ENCODE measurements around the gene SLC4A2. TPM values are rescaled to one million over a fixed set of nuclear protein-coding genes. Genes with fewer than 3 reads are reported as not detected.

Gene SLC4A2
- total RNA-seq = 10 to 100 TPM; 60.4 to 87.3 (median 66.1) TPM
- 24.6 TPM for total RNA-seq (2013)

DNA sequence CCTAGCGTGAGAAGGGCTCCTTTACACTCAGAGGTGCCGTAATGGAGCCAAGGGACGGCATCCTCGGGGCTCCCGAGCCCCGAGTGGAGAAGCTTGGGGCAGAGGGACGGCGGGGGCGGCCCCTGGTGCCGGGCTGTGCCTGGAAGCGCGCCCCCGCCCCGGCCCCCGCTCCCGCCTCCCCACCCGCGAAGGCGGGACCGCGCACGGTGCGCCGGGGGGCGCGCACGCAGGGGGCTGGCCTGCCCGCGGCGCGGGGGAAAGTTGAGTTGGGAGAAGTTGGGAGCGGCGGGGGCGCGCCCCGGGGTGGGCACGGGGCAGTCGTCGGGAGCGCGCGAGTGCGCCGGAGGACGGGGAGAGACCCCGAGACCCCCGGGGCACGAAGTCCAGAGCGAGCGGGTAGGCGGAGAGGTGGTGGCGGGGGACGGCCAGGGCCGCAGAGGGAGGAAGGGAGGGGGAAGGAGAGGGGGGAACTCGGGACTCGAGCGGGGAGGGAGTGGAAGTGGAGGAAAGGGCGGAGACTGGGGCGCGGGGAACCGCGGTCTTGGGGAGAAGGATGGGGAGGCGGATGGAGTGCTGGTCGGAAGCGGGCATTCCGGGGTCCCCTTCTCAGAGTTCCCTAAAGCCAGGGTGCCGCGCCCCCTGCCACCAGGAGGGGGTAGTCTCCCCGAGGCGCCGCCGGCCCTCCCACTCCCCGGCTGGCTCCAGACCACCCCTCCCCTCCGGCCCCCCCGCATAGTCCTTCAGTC, at the start of gene SLC4A2:
Gene SLC4A2 (plus strand): TSS at position 223 of the 746 bp plus-strand sequence. CDS start 2,399 bp downstream, outside the sequence.
- H3K36me3 Mint-ChIP-seq = no peaks in the 10 kb centered on the region
- peak within 1 kb of the TSS; percentile 91 to 93 for H3K27ac Mint-ChIP-seq
- peaks cover 16 to 45% of the 10 kb centered on the region in 2 donors for H3K4me1 Mint-ChIP-seq
- WGBS (ENCODE audit: insufficient coverage) = under 1% methylated on average over 75 of the region's 75 CpGs
- Histone ChIP-seq H3K36me3 (ENCODE audit: control insufficient read depth, insufficient read depth, low read length) (peaks cover 2% of the 10 kb centered on the region), H3K27me3 (ENCODE audit: control insufficient read depth, insufficient read depth, low read length) (no peaks in the 10 kb centered on the region), H3K27ac (ENCODE audit: low read length) (peak within 1 kb of the TSS; percentile 90), H3K9me3 (ENCODE audit: control insufficient read depth, insufficient read depth, low read length) (no peaks in the 10 kb centered on the region), H3K4me1 (ENCODE audit: control insufficient read depth, insufficient read depth, low read length) (peaks cover 37% of the 10 kb centered on the region), H3K4me3 (ENCODE audit: low read length) (peak within 1 kb of the TSS; percentile 68)
- DNase-seq (peak; percentile 76 to 85), ATAC-seq (peak; percentile 30 to 62 (median 41))
- no peaks in the 10 kb centered on the region for H3K9me3 Mint-ChIP-seq
- TF ChIP-seq, protein P1, sequence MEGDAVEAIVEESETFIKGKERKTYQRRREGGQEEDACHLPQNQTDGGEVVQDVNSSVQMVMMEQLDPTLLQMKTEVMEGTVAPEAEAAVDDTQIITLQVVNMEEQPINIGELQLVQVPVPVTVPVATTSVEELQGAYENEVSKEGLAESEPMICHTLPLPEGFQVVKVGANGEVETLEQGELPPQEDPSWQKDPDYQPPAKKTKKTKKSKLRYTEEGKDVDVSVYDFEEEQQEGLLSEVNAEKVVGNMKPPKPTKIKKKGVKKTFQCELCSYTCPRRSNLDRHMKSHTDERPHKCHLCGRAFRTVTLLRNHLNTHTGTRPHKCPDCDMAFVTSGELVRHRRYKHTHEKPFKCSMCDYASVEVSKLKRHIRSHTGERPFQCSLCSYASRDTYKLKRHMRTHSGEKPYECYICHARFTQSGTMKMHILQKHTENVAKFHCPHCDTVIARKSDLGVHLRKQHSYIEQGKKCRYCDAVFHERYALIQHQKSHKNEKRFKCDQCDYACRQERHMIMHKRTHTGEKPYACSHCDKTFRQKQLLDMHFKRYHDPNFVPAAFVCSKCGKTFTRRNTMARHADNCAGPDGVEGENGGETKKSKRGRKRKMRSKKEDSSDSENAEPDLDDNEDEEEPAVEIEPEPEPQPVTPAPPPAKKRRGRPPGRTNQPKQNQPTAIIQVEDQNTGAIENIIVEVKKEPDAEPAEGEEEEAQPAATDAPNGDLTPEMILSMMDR (IDR thresholded peaks at IDR 0.05) = peak; percentile 50
- H3K4me3 Mint-ChIP-seq = peak within 1 kb of the TSS; percentile 96
- H3K27me3 Mint-ChIP-seq (ENCODE audit: low read depth in 2 of 2) = no peaks in the 10 kb centered on the region
- intact Hi-C loops (cut with micrococcal nuclease) = loop anchor here (2.0 kb wide), 1 partner anchor 173 kb away; the partner anchor contains the start of gene CHPF2

GRCh38 chr7:151010037-151010306, 49.4 kb upstream of the SLC4A2 start:
- peaks cover 54 to 71% of the 10 kb centered on the region in 2 donors for H3K4me1 Mint-ChIP-seq
- no peaks in the 10 kb centered on the region for H3K27me3 ChIP-seq (ENCODE audit: control insufficient read depth, insufficient read depth, low read length)
- H3K36me3 Mint-ChIP-seq = no peaks in the 10 kb centered on the region
- H3K36me3 ChIP-seq (ENCODE audit: control insufficient read depth, insufficient read depth, low read length) = no peaks in the 10 kb centered on the region
- DNase-seq (no peak), ATAC-seq (no peak)
- 64% methylated on average over 7 of the region's 7 CpGs for WGBS (ENCODE audit: insufficient coverage)
- H3K4me3 Mint-ChIP-seq = peak overlapping the region; percentile 77
- no peaks in the 10 kb centered on the region for H3K9me3 ChIP-seq (ENCODE audit: control insufficient read depth, insufficient read depth, low read length)
- intact Hi-C loops (cut with micrococcal nuclease) = loop anchor here (5.0 to 10.0 kb wide), 2 partner anchors 33 to 345 kb away; partner anchors contain the start of gene KCNH2
- TF ChIP-seq, protein P1 (IDR thresholded peaks at IDR 0.05) = no peak
- H3K27ac Mint-ChIP-seq = peak overlapping the region; percentile 94 to 95
- no peaks in the 10 kb centered on the region for H3K9me3 Mint-ChIP-seq
- no peak overlapping the region for H3K4me3 ChIP-seq (ENCODE audit: low read length)
- peaks cover 0 to 4% of the 10 kb centered on the region in 2 donors for H3K27me3 Mint-ChIP-seq (ENCODE audit: low read depth in 2 of 2)
- peak overlapping the region; percentile 67 for H3K27ac ChIP-seq (ENCODE audit: low read length)
- peaks cover 85% of the 10 kb centered on the region for H3K4me1 ChIP-seq (ENCODE audit: control insufficient read depth, insufficient read depth, low read length)

GRCh38 chr7:151010307-151011096, 48.9 kb upstream of the SLC4A2 start:
- Mint-ChIP-seq H3K4me1 (peaks cover 59 to 77% of the 10 kb centered on the region in 2 donors), H3K4me3 (peak overlapping the region; percentile 77), H3K36me3 (no peaks in the 10 kb centered on the region), H3K27me3 (ENCODE audit: low read depth in 2 of 2) (peaks cover 0 to 4% of the 10 kb centered on the region in 2 donors), H3K27ac (peak overlapping the region; percentile 94 to 95), H3K9me3 (no peaks in the 10 kb centered on the region)
- no peaks in the 10 kb centered on the region for H3K36me3 ChIP-seq (ENCODE audit: control insufficient read depth, insufficient read depth, low read length)
- TF ChIP-seq, protein P1 (IDR thresholded peaks at IDR 0.05) = no peak
- intact Hi-C loops (cut with micrococcal nuclease) = loop anchor here (5.0 to 10.0 kb wide), 2 partner anchors 33 to 346 kb away; partner anchors contain the start of gene KCNH2
- 21% methylated on average over 18 of the region's 18 CpGs for WGBS (ENCODE audit: insufficient coverage)
- peak overlapping the region; percentile 67 for H3K27ac ChIP-seq (ENCODE audit: low read length)
- ATAC-seq = peak; percentile 50 to 65 (median 59)
- no peaks in the 10 kb centered on the region for H3K9me3 ChIP-seq (ENCODE audit: control insufficient read depth, insufficient read depth, low read length)
- H3K4me1 ChIP-seq (ENCODE audit: control insufficient read depth, insufficient read depth, low read length) = peaks cover 90% of the 10 kb centered on the region
- no peak overlapping the region for H3K4me3 ChIP-seq (ENCODE audit: low read length)
- no peaks in the 10 kb centered on the region for H3K27me3 ChIP-seq (ENCODE audit: control insufficient read depth, insufficient read depth, low read length)
- DNase-seq = peak; percentile 43 to 66
